DND-41 (cell line): ENCODE data around the gene EPB41L4B.

Experiments used
- CTCF ChIP-seq: IDR thresholded peaks from 2 replicates; pipeline ENCODE4 v1.5.1; 2012; ENCODE audit warnings: borderline replicate concordance, low read length, moderate library complexity, mild to moderate bottlenecking; ENCODE audit not compliant: poor library complexity, severe bottlenecking; ENCODE audit errors: extremely low read depth
- EZH2 ChIP-seq: IDR thresholded peaks from 3 replicates; pipeline ENCODE4 v1.6.1; 2012; ENCODE audit warnings: borderline replicate concordance, low read depth, mild to moderate bottlenecking, moderate library complexity, low read length, inconsistent platforms; ENCODE audit not compliant: severe bottlenecking

- TF ChIP-seq CTCF (no peak), EZH2 (no peak)
Observed at GRCh38 chr9:109317979-109318741, 2.7 kb downstream of the EPB41L4B start.
